ENCODE results near the gene MPIG6B.

The MPIG6B gene

GRCh38 chr6:31736021-31736767 lies 13.0 kb downstream of the MPIG6B start, which contains the start of gene CLIC1:
TSS of gene CLIC1 (minus strand) at chr6:31736530. CDS start at chr6:31736300, 230 bp downstream.
- Histone ChIP-seq H3K4me1 (ENCODE audit: insufficient read depth, low read length) (peaks cover 62% of the 10 kb centered on the region), H3K79me2 (ENCODE audit: insufficient read depth, low read length) (peaks cover 58% of the 10 kb centered on the region)
- peak; percentile 37 for ATAC-seq (ENCODE audit: insufficient read depth, low read depth)

GRCh38 chr6:31736768-31737314 lies 13.7 kb downstream of the MPIG6B start:
- peaks cover 33% of the 10 kb centered on the region for H3K36me3 ChIP-seq (ENCODE audit: insufficient read depth, low read length)
- H4K20me1 ChIP-seq (ENCODE audit: insufficient read depth, low read length): peaks cover 19% of the 10 kb centered on the region
- DNase-seq (no peak), ATAC-seq (ENCODE audit: insufficient read depth, low read depth) (no peak)
- no peaks in the 10 kb centered on the region for H3K27me3 ChIP-seq (ENCODE audit: insufficient read depth, low read length, poor library complexity)
- peaks cover 65% of the 10 kb centered on the region for H3K79me2 ChIP-seq (ENCODE audit: insufficient read depth, low read length)
- peak overlapping the region; percentile 71 for H2AFZ ChIP-seq (ENCODE audit: low read depth, low read length)
- H3K4me3 ChIP-seq (ENCODE audit: low read depth in 1 of 2, low read length in 2 of 2): peak overlapping the region; percentile 49 to 81
- peaks cover 69% of the 10 kb centered on the region for H3K4me1 ChIP-seq (ENCODE audit: insufficient read depth, low read length)
- TF ChIP-seq CTCF (IDR thresholded peaks at IDR 0.05; ENCODE audit: borderline replicate concordance, extremely low read depth, low read length, poor library complexity, severe bottlenecking) (no peak), EZH2 (IDR thresholded peaks at IDR 0.05; ENCODE audit: borderline replicate concordance, low read depth, low read length, severe bottlenecking) (no peak)
- no peaks in the 10 kb centered on the region for H3K9me3 ChIP-seq (ENCODE audit: insufficient read depth, low read length, severe bottlenecking)
- peak overlapping the region; percentile 96 for H3K27ac ChIP-seq (ENCODE audit: low read length)
- H3K9ac ChIP-seq (ENCODE audit: low read depth, low read length): peak overlapping the region; percentile 99
- peak overlapping the region; percentile 76 for H3K4me2 ChIP-seq (ENCODE audit: insufficient read depth, low read length)

More at GRCh38 chr6:31736021-31736767, 13.0 kb downstream of the MPIG6B start, which contains the start of gene CLIC1:
- Histone ChIP-seq H3K4me3 (ENCODE audit: low read depth in 1 of 2, low read length in 2 of 2) (peak within 1 kb of the TSS; percentile 49 to 81), H2AFZ (ENCODE audit: low read depth, low read length) (peak within 1 kb of the TSS; percentile 71), H3K36me3 (ENCODE audit: insufficient read depth, low read length) (peaks cover 32% of the 10 kb centered on the region), H3K4me2 (ENCODE audit: insufficient read depth, low read length) (peak within 1 kb of the TSS; percentile 76), H4K20me1 (ENCODE audit: insufficient read depth, low read length) (peaks cover 19% of the 10 kb centered on the region), H3K27ac (ENCODE audit: low read length) (peak within 1 kb of the TSS; percentile 96), H3K27me3 (ENCODE audit: insufficient read depth, low read length, poor library complexity) (no peaks in the 10 kb centered on the region), H3K9me3 (ENCODE audit: insufficient read depth, low read length, severe bottlenecking) (no peaks in the 10 kb centered on the region), H3K9ac (ENCODE audit: low read depth, low read length) (peak within 1 kb of the TSS; percentile 99)
- no peak for TF ChIP-seq EZH2 (IDR thresholded peaks at IDR 0.05; ENCODE audit: borderline replicate concordance, low read depth, low read length, severe bottlenecking)
- TF ChIP-seq CTCF (IDR thresholded peaks at IDR 0.05; ENCODE audit: borderline replicate concordance, extremely low read depth, low read length, poor library complexity, severe bottlenecking): no peak
- peak; percentile 86 for DNase-seq

- Histone ChIP-seq H4K20me1 (ENCODE audit: insufficient read depth, low read length) (peaks cover 19% of the 10 kb centered on the region), H3K9me3 (ENCODE audit: insufficient read depth, low read length, severe bottlenecking) (no peaks in the 10 kb centered on the region), H2AFZ (ENCODE audit: low read depth, low read length) (no peak overlapping the region), H3K27ac (ENCODE audit: low read length) (peak overlapping the region; percentile 96), H3K4me2 (ENCODE audit: insufficient read depth, low read length) (peak overlapping the region; percentile 76), H3K27me3 (ENCODE audit: insufficient read depth, low read length, poor library complexity) (no peaks in the 10 kb centered on the region), H3K36me3 (ENCODE audit: insufficient read depth, low read length) (peaks cover 33% of the 10 kb centered on the region), H3K9ac (ENCODE audit: low read depth, low read length) (peak overlapping the region; percentile 99), H3K4me3 (ENCODE audit: low read depth in 1 of 2, low read length in 2 of 2) (peak overlapping the region in 1 of 2 experiments; percentile 62; a peak in 2 of 4 replicates), H3K79me2 (ENCODE audit: insufficient read depth, low read length) (peaks cover 67% of the 10 kb centered on the region), H3K4me1 (ENCODE audit: insufficient read depth, low read length) (peaks cover 74% of the 10 kb centered on the region)
- TF ChIP-seq CTCF (IDR thresholded peaks at IDR 0.05; ENCODE audit: borderline replicate concordance, extremely low read depth, low read length, poor library complexity, severe bottlenecking) (no peak), EZH2 (IDR thresholded peaks at IDR 0.05; ENCODE audit: borderline replicate concordance, low read depth, low read length, severe bottlenecking) (no peak)
- DNase-seq: peak; percentile 62
- no peak for ATAC-seq (ENCODE audit: insufficient read depth, low read depth)
These were observed 14.3 kb downstream of the MPIG6B start for GRCh38 chr6:31737315-31737990.
